ENCODE results near the gene UBE2R2.

UBE2R2 gene

GRCh38 chr9:33931326-33931725 lies 114.4 kb downstream of the UBE2R2 start:
- no peak for DNase-seq (ENCODE audit: low read depth)
- H3K4me3 ChIP-seq (ENCODE audit: low read depth, low read length) = no peak overlapping the region
- no peak for TF ChIP-seq CTCF (IDR thresholded peaks at IDR 0.05; ENCODE audit: insufficient read depth, low read depth, low read length, missing control alignments)

GRCh38 chr9:33932078-33932807 lies 115.3 kb downstream of the UBE2R2 start:
- no peak for DNase-seq (ENCODE audit: low read depth)
- TF ChIP-seq CTCF (IDR thresholded peaks at IDR 0.05; ENCODE audit: insufficient read depth, low read depth, low read length, missing control alignments) = no peak
- no peak overlapping the region for H3K4me3 ChIP-seq (ENCODE audit: low read depth, low read length)

- no peak for DNase-seq (ENCODE audit: low read depth)
- TF ChIP-seq CTCF (IDR thresholded peaks at IDR 0.05; ENCODE audit: insufficient read depth, low read depth, low read length, missing control alignments) = no peak
- no peak overlapping the region for H3K4me3 ChIP-seq (ENCODE audit: low read depth, low read length)
Observed at GRCh38 chr9:33934188-33934878, 117.4 kb downstream of the UBE2R2 start.

GRCh38 chr9:33939924-33940874 lies 123.2 kb downstream of the UBE2R2 start:
- H3K4me3 ChIP-seq (ENCODE audit: low read depth, low read length) = no peak overlapping the region
- no peak for TF ChIP-seq CTCF (IDR thresholded peaks at IDR 0.05; ENCODE audit: insufficient read depth, low read depth, low read length, missing control alignments)
- DNase-seq (ENCODE audit: low read depth) = no peak

GRCh38 chr9:33942471-33943083 lies 125.6 kb downstream of the UBE2R2 start:
- no peak overlapping the region for H3K4me3 ChIP-seq (ENCODE audit: low read depth, low read length)
- no peak for DNase-seq (ENCODE audit: low read depth)
- TF ChIP-seq CTCF (IDR thresholded peaks at IDR 0.05; ENCODE audit: insufficient read depth, low read depth, low read length, missing control alignments) = no peak

- no peak for DNase-seq (ENCODE audit: low read depth)
- no peak for TF ChIP-seq CTCF (IDR thresholded peaks at IDR 0.05; ENCODE audit: insufficient read depth, low read depth, low read length, missing control alignments)
- H3K4me3 ChIP-seq (ENCODE audit: low read depth, low read length) = no peak overlapping the region
Observed at GRCh38 chr9:33943389-33943788, 126.4 kb downstream of the UBE2R2 start.

All from GM12865 (cell line).